Liver (tissue), 3 donors: Measurements from ENCODE around the gene WNT16.

ENCODE experiments used
- ATF3 ChIP-seq: IDR thresholded peaks from 2 replicates; pipeline ENCODE4 v1.6.1; 2016; ENCODE audit warnings: antibody characterized with exemption
- CTCF ChIP-seq: fragments of 150-350 bp; IDR thresholded peaks from 2 replicates; pipeline ENCODE4 v1.5.1; 2017; ENCODE audit warnings: improper control_type of control experiment, low read depth, low read length; ENCODE audit not compliant: missing input control
- EGR1 ChIP-seq, 2 donors: IDR thresholded peaks; 2 replicates each; pipeline ENCODE4 v1.6.1; 2016 to 2018; ENCODE audit warnings: antibody characterized with exemption in 2 of 2, low read depth in 2 of 2
- FOXA1 ChIP-seq: IDR thresholded peaks from 2 replicates; pipeline ENCODE4 v1.6.1; 2016; ENCODE audit warnings: antibody characterized with exemption
- GABPA ChIP-seq, 2 donors: IDR thresholded peaks in 1 of 2; conservative IDR thresholded peaks in 1 of 2; 2 replicates each; pipeline ENCODE4 v1.6.1; 2016; ENCODE audit warnings: antibody characterized with exemption in 2 of 2, mild to moderate bottlenecking in 1 of 2, moderate library complexity in 1 of 2
- JUND ChIP-seq, 2 donors: IDR thresholded peaks; 2 replicates each; pipeline ENCODE4 v1.6.1; 2016; ENCODE audit warnings: antibody characterized with exemption in 2 of 2
- MAX ChIP-seq: IDR thresholded peaks from 2 replicates; pipeline ENCODE4 v1.6.1; 2016; ENCODE audit warnings: antibody characterized with exemption
- RAD21 ChIP-seq, 2 donors: IDR thresholded peaks; 2 replicates each; pipeline ENCODE4 v1.6.1; 2016; ENCODE audit warnings: antibody characterized with exemption in 2 of 2, mild to moderate bottlenecking in 2 of 2
- SP1 ChIP-seq: IDR thresholded peaks from 2 replicates; pipeline ENCODE4 v1.6.1; 2018; ENCODE audit warnings: antibody characterized with exemption, mild to moderate bottlenecking
- TAF1 ChIP-seq: conservative IDR thresholded peaks from 2 replicates; pipeline ENCODE4 v1.6.1; 2016; ENCODE audit warnings: antibody characterized with exemption, mild to moderate bottlenecking
- YY1 ChIP-seq: IDR thresholded peaks from 2 replicates; pipeline ENCODE4 v1.6.1; 2016; ENCODE audit warnings: antibody characterized with exemption, mild to moderate bottlenecking
- donor health status: healthy.
- donor health status: healthy.

- TF ChIP-seq CTCF (no peak), RAD21 (IDR thresholded peaks at IDR 0.05) (no peak), GABPA (IDR thresholded peaks at IDR 0.05 in 1 of 2, conservative IDR thresholded peaks at IDR 0.05 in 1 of 2) (no peak), ATF3 (no peak), JUND (IDR thresholded peaks at IDR 0.05) (no peak), FOXA1 (no peak), YY1 (no peak), SP1 (no peak), TAF1 (no peak), EGR1 (IDR thresholded peaks at IDR 0.05; ENCODE audit: low read depth in 2 of 2) (no peak), MAX (no peak)
Observed at GRCh38 chr7:121382473-121382872, 53.7 kb downstream of the WNT16 start.
